Measurements from ENCODE around the gene LCE1C.

DNA sequence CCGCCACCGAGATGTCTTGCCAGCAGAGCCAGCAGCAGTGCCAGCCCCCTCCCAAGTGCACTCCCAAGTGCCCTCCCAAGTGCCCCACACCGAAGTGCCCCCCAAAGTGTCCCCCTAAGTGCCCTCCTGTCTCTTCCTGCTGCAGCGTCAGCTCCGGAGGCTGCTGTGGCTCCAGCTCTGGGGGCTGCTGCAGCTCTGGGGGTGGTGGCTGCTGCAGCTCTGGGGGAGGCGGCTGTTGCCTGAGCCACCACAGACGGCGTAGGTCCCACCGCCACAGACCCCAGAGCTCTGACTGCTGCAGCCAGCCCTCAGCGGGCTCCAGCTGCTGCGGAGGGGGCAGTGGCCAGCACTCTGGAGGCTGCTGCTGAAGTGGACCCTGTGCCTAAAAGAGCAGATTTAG, 30.1 kb downstream of the LCE1C start:
- TF ChIP-seq POLR2A (IDR thresholded peaks at IDR 0.05; ENCODE audit: low read depth, low read length) (no peak), EZH2 (IDR thresholded peaks at IDR 0.05; ENCODE audit: borderline replicate concordance, low read depth, low read length, severe bottlenecking) (no peak)

All from endothelial cell of umbilical vein (primary cell).